ENCODE results near the gene OR11H6.

DNA sequence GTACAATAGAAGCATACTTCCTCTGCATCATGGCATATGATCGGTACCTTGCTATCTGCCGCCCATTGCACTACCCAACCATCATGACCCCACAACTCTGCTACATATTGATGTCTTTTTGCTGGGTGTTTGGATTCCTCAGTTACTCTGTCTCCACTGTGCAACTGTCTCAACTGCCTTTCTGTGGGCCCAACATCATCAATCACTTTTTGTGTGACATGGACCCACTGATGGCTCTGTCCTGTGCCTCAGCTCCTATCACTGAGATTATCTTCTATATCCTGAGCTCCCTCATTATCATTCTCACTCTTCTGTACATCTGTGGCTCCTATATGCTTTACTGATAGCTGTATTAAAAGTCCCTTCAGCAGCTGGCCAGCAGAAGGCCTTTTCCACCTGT is 13.9 kb upstream of the OR11H6 start:
- TF ChIP-seq POLR2AphosphoS5 (IDR thresholded peaks at IDR 0.05) (no peak), POLR2A (IDR thresholded peaks at IDR 0.05) (no peak), EP300 (IDR thresholded peaks at IDR 0.05) (no peak)
- TF ChIP-seq, protein P1, sequence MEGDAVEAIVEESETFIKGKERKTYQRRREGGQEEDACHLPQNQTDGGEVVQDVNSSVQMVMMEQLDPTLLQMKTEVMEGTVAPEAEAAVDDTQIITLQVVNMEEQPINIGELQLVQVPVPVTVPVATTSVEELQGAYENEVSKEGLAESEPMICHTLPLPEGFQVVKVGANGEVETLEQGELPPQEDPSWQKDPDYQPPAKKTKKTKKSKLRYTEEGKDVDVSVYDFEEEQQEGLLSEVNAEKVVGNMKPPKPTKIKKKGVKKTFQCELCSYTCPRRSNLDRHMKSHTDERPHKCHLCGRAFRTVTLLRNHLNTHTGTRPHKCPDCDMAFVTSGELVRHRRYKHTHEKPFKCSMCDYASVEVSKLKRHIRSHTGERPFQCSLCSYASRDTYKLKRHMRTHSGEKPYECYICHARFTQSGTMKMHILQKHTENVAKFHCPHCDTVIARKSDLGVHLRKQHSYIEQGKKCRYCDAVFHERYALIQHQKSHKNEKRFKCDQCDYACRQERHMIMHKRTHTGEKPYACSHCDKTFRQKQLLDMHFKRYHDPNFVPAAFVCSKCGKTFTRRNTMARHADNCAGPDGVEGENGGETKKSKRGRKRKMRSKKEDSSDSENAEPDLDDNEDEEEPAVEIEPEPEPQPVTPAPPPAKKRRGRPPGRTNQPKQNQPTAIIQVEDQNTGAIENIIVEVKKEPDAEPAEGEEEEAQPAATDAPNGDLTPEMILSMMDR (IDR thresholded peaks at IDR 0.05) = no peak
